SK-N-SH treated with all-trans-retinoic acid at 6 μM for 48 hours (cell line): Measurements from ENCODE around the gene NDUFA5.
"Not testable (repeated sequence)": the region's sequence is repeated elsewhere in the genome, so short reads cannot be mapped to it uniquely, and the experiment has no call there.

ENCODE experiments used
- ATAC-seq: fragments of 200-7000 bp; cut with Tn5 transposase; 3 replicates; pipeline ENCODE4 v1.9.1; 2020; ENCODE audit warnings: mild to moderate bottlenecking, moderate library complexity
- ARNTL ChIP-seq: fragments of 450-650 bp; formaldehyde crosslinking; IDR thresholded peaks from 2 replicates; pipeline ENCODE4 v1.5.0; 2020; ENCODE audit warnings: low read depth, mild to moderate bottlenecking, moderate library complexity, borderline replicate concordance
- BACH2 ChIP-seq: fragments of 250-450 bp; sonication (Bioruptor Pico); IDR thresholded peaks from 2 replicates; pipeline ENCODE4 v1.9.0; 2021; ENCODE audit warnings: mild to moderate bottlenecking, borderline replicate concordance
- CSDC2 ChIP-seq: fragments of 250-450 bp; sonication (Bioruptor Pico); IDR thresholded peaks from 2 replicates; pipeline ENCODE4 v1.5.0; 2020; ENCODE audit warnings: mild to moderate bottlenecking, moderate library complexity
- ESRRG ChIP-seq: fragments of 250-450 bp; sonication (Bioruptor Pico); IDR thresholded peaks from 2 replicates; pipeline ENCODE4 v1.6.1; 2021; ENCODE audit warnings: mild to moderate bottlenecking
- GLIS3 ChIP-seq: fragments of 250-450 bp; sonication (Bioruptor Pico); IDR thresholded peaks from 2 replicates; pipeline ENCODE4 v1.5.0; 2020; ENCODE audit warnings: mild to moderate bottlenecking, moderate library complexity
- OSR1 ChIP-seq: fragments of 250-450 bp; sonication (Bioruptor Pico); IDR thresholded peaks from 2 replicates; pipeline ENCODE4 v1.8.0; 2022; ENCODE audit warnings: moderate library complexity, mild to moderate bottlenecking, inconsistent platforms
- PATZ1 ChIP-seq: fragments of 250-450 bp; sonication (Bioruptor Pico); IDR thresholded peaks from 2 replicates; pipeline ENCODE4 v1.8.0; 2020; ENCODE audit warnings: mild to moderate bottlenecking, moderate library complexity, borderline replicate concordance
- POU6F1 ChIP-seq: fragments of 250-450 bp; sonication (Bioruptor Pico); IDR thresholded peaks from 2 replicates; pipeline ENCODE4 v1.8.0; 2021; ENCODE audit warnings: low read depth, mild to moderate bottlenecking, moderate library complexity, borderline replicate concordance
- PPARA ChIP-seq: fragments of 250-450 bp; sonication (Bioruptor Pico); IDR thresholded peaks from 2 replicates; pipeline ENCODE4 v1.5.0; 2020; ENCODE audit warnings: mild to moderate bottlenecking, borderline replicate concordance
- RARB ChIP-seq: fragments of 250-450 bp; sonication (Bioruptor Pico); IDR thresholded peaks from 2 replicates; pipeline ENCODE4 v1.8.0; 2021; ENCODE audit warnings: mild to moderate bottlenecking, moderate library complexity
- SNAI2 ChIP-seq: fragments of 250-450 bp; sonication (Bioruptor Pico); IDR thresholded peaks from 2 replicates; pipeline ENCODE4 v1.5.0; 2020; ENCODE audit warnings: mild to moderate bottlenecking, moderate library complexity
- TCF4 ChIP-seq: fragments of 250-450 bp; sonication (Bioruptor Pico); IDR thresholded peaks from 2 replicates; pipeline ENCODE4 v1.8.0; 2021; ENCODE audit warnings: mild to moderate bottlenecking, moderate library complexity, borderline replicate concordance
- TOX ChIP-seq: fragments of 250-450 bp; sonication (Bioruptor Pico); IDR thresholded peaks from 2 replicates; pipeline ENCODE4 v1.8.0; 2021; ENCODE audit warnings: mild to moderate bottlenecking, moderate library complexity, borderline replicate concordance
- TSHZ2 ChIP-seq: fragments of 250-450 bp; sonication (Bioruptor Pico); IDR thresholded peaks from 2 replicates; pipeline ENCODE4 v1.5.0; 2020; ENCODE audit warnings: mild to moderate bottlenecking, moderate library complexity
- ZC3H10 ChIP-seq: fragments of 250-450 bp; sonication (Bioruptor Pico); IDR thresholded peaks from 2 replicates; pipeline ENCODE4 v1.5.1; 2021; ENCODE audit warnings: mild to moderate bottlenecking, moderate library complexity
- ZFP3 ChIP-seq: fragments of 250-450 bp; sonication (Bioruptor Pico); IDR thresholded peaks from 2 replicates; pipeline ENCODE4 v1.5.0; 2020; ENCODE audit warnings: mild to moderate bottlenecking, moderate library complexity
- ZFP30 ChIP-seq: fragments of 450-650 bp; formaldehyde crosslinking; IDR thresholded peaks from 2 replicates; pipeline ENCODE4 v1.5.0; 2022; ENCODE audit warnings: mild to moderate bottlenecking, moderate library complexity
- ZNF565 ChIP-seq: fragments of 450-650 bp; formaldehyde crosslinking; conservative IDR thresholded peaks from 2 replicates; pipeline ENCODE4 v1.5.0; 2020; ENCODE audit warnings: low read depth, mild to moderate bottlenecking, moderate library complexity
- ZNF8 ChIP-seq: fragments of 450-650 bp; formaldehyde crosslinking; IDR thresholded peaks from 2 replicates; pipeline ENCODE4 v1.5.0; 2020; ENCODE audit warnings: mild to moderate bottlenecking, moderate library complexity

Gene NDUFA5

GRCh38 chr7:123528265-123528664 lies 29.4 kb downstream of the NDUFA5 start (continued):
- TF ChIP-seq TSHZ2 (no peak), SNAI2 (CRISPR knock-in tag) (no peak)

GRCh38 chr7:123527712-123528225 lies 29.8 kb downstream of the NDUFA5 start:
- not testable (repeated sequence) for ATAC-seq

GRCh38 chr7:123526533-123526932 lies 31.1 kb downstream of the NDUFA5 start:
- not testable (repeated sequence) for ATAC-seq

- no peak for TF ChIP-seq TSHZ2
- TF ChIP-seq ARNTL (CRISPR knock-in tag), result no peak
- no peak for TF ChIP-seq RARB
- TF ChIP-seq OSR1 (CRISPR knock-in tag), result no peak
- TF ChIP-seq ZNF8 (CRISPR knock-in tag), result no peak
- no peak for TF ChIP-seq SNAI2 (CRISPR knock-in tag)
- TF ChIP-seq BACH2, result no peak
- no peak for TF ChIP-seq GLIS3
- TF ChIP-seq PATZ1 (CRISPR knock-in tag), result no peak
- no peak for TF ChIP-seq ESRRG (CRISPR knock-in tag)
- no peak for TF ChIP-seq ZNF565 (CRISPR knock-in tag)
- no peak for TF ChIP-seq ZFP3 (CRISPR knock-in tag)
- TF ChIP-seq ZFP30 (CRISPR knock-in tag), result no peak
- no peak for TF ChIP-seq TCF4
- TF ChIP-seq, all 23 proteins: peak for 0
- ATAC-seq, result no peak
These were observed 35.6 kb downstream of the NDUFA5 start for GRCh38 chr7:123522066-123522465.

GRCh38 chr7:123505221-123505620 lies 52.4 kb downstream of the NDUFA5 start:
- TF ChIP-seq PPARA (CRISPR knock-in tag), result no peak
- no peak for TF ChIP-seq ZFP30 (CRISPR knock-in tag)
- no peak for TF ChIP-seq TOX (CRISPR knock-in tag)
- no peak for TF ChIP-seq POU6F1 (CRISPR knock-in tag)
- no peak for TF ChIP-seq OSR1 (CRISPR knock-in tag)
- no peak for TF ChIP-seq BACH2
- TF ChIP-seq SNAI2 (CRISPR knock-in tag), result no peak
- TF ChIP-seq CSDC2 (CRISPR knock-in tag), result no peak
- no peak for TF ChIP-seq ZC3H10
- no peak for TF ChIP-seq PATZ1 (CRISPR knock-in tag)
- TF ChIP-seq TCF4, result no peak
- no peak for ATAC-seq
